BJ (cell line): ENCODE data around the gene PPP1CA. TPM values are rescaled to one million over a fixed set of nuclear protein-coding genes. Genes with fewer than 3 reads are reported as not detected.

Source experiments
- CTCF ChIA-PET: fragments of 350-600 bp; formaldehyde crosslinking; extraction: SDS; loops from one replicate; lab custom pipeline; 2021; ENCODE audit warnings: antibody characterized with exemption, inconsistent platforms; lab: Yijun Ruan, JAX
- POLR2A ChIA-PET: fragments of 300-600 bp; sonication (Branson Sonifier 250); formaldehyde crosslinking; extraction: SDS; loops from one replicate; lab custom pipeline; 2021; ENCODE audit warnings: antibody characterized with exemption; lab: Charles Lee
- DNase-seq: peaks from one replicate; pipeline ENCODE4 v3.0.0-alpha.2; 2011; ENCODE audit warnings: low read depth
- H3K27me3 ChIP-seq: 2 replicates; pipeline ENCODE4 v1.6.0; 2011; ENCODE audit warnings: low read length; ENCODE audit not compliant: control insufficient read depth, insufficient read depth
- H3K36me3 ChIP-seq: 2 replicates; pipeline ENCODE4 v1.5.1; 2011; ENCODE audit warnings: low read length; ENCODE audit not compliant: control insufficient read depth, insufficient read depth
- H3K4me3 ChIP-seq: 2 replicates; pipeline ENCODE4 v1.5.1; 2011; ENCODE audit warnings: low read depth, mild to moderate bottlenecking, control low read depth, low read length
- polyA plus RNA-seq: library from polyadenylated mRNA; depleted of rRNA; stranded (reverse); fragments of >200 nt; gene quantifications from 2 replicates; pipeline ENCODE4 v1.2.3, GENCODE V29; 2011
- TF ChIP-seq, protein P1 (sequence below): IDR thresholded peaks from 2 replicates; pipeline ENCODE4 v1.5.1; 2011; ENCODE audit warnings: low read depth, mild to moderate bottlenecking, control low read depth, inconsistent platforms, low read length, moderate library complexity; ENCODE audit not compliant: insufficient read depth

Gene PPP1CA
- polyA plus RNA-seq, 1 experiment = 233 TPM

DNA sequence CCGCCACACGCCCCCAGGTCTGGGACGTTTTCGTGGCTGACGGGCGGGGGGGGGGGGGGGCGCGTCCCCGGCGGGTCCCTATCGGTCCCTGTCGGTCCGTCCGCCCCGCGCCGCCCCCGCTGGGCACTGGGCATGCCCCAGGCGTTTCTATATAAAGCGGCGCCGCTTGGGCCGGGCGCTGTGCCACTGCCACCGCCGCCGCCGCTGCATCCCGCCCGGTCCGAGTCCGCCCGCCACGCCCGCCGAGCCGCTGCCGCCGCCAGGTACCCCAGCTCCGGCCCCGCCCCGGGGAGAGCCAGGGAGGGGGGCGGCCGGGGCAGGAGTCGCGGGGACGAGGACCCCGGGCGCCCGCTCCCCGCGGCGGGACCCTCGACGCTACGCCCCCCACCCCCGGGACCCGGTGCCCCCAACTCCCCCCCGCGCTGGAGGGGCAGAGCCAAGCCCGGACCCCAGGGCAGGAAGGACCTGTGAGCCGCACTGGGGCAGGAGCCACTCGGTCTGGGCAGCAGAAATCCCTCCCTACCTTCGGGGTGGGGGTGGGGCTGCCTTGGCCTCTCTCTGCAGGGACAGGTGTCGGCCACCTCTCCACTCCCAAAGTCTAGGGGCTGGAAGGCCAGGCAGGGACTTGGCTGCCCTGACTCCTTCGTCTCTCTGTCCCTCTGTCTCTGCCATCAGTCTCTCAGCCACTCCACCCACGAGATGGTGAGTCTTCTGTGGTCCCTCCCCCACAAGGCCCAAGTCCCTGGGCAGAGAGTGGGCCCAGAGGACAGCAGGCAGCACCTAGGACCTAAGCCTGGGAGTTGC lies 14.0 kb upstream of the PPP1CA start, which contains the start of gene CARNS1:
Gene CARNS1, plus strand, starts transcription at position 178 of the 804 bp plus-strand sequence. Its CDS starts 522 bp downstream, at position 700.
- Histone ChIP-seq H3K27me3 (peaks cover 9% of the 10 kb centered on the region), H3K36me3 (no peaks in the 10 kb centered on the region), H3K4me3 (no peak within 1 kb of the TSS)
- TF ChIP-seq, protein P1, sequence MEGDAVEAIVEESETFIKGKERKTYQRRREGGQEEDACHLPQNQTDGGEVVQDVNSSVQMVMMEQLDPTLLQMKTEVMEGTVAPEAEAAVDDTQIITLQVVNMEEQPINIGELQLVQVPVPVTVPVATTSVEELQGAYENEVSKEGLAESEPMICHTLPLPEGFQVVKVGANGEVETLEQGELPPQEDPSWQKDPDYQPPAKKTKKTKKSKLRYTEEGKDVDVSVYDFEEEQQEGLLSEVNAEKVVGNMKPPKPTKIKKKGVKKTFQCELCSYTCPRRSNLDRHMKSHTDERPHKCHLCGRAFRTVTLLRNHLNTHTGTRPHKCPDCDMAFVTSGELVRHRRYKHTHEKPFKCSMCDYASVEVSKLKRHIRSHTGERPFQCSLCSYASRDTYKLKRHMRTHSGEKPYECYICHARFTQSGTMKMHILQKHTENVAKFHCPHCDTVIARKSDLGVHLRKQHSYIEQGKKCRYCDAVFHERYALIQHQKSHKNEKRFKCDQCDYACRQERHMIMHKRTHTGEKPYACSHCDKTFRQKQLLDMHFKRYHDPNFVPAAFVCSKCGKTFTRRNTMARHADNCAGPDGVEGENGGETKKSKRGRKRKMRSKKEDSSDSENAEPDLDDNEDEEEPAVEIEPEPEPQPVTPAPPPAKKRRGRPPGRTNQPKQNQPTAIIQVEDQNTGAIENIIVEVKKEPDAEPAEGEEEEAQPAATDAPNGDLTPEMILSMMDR = no peak
- no peak for DNase-seq
- ChIA-PET CTCF (no interaction called here), POLR2A (no interaction called here)

DNA sequence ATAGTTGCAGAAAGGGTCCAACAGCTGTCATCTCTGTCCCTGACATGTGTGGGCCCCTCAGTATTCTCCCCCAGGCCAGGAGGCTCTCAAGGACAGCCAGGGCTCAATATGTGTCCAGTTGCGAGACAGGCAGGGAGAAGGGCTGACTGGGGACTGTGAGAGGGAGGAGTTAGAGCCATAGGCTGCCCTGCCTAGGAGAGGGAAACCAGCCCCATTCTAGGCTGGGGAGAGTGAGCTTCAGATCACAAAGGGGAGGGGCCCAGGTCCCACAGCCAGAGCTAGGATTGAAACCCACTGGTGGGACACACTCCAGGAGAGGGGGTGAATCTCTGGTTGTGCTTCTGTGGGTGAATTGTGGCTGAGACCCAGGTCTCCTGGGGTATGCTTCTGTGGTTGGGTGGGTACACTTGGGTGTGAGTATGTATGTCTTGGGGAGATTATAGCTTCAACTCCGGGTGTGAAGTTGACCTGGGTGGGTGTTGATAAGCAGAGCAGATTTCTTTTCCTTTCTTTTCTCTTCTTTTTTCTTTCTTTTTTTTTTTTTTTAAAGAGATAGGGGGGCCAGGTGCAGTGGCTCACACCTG lies 11.7 kb upstream of the PPP1CA start:
- TF ChIP-seq, protein P1 = no peak
- Histone ChIP-seq H3K27me3 (peaks cover 14% of the 10 kb centered on the region), H3K4me3 (no peak overlapping the region), H3K36me3 (no peaks in the 10 kb centered on the region)
- ChIA-PET POLR2A (no interaction called here), CTCF (interaction anchor here (1.4 kb wide), 1 partner anchor 12 kb away, joined by 5 read pairs; the partner anchor contains the start of gene PPP1CA)
- DNase-seq = no peak

DNA sequence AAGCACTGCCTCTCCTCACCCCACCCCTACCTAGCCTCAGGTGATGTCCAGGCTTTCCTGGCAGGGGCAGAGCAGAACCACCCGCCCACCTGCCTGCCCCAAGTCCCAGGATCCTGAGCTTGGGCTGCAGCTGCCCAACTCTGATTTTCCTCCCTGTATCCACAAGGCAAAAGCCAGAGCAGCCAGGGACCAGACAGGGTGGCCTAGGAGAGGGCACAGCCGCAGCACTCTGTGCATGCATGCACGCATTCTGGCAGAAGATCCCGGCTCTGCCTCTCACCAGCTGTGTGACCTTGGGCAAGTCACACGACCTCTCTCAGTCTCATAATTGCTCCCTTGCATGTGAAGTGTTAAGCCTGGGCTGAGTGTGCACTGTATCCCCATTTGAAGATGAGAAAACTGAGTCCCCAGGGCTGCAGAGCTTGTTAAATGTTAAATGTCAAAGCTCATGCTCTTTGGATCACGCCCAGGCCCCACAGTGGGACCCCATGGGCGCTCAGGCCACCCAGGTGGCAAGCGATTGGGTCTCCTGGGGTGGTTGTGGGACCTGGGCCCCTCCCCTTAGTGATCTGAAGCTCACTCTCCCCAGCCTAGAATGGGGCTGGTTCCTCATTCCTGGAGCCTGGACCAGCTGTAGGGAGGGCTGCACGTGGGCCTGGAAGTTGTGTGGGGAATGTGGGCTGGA lies 11.0 kb upstream of the PPP1CA start:
- Histone ChIP-seq H3K4me3 (no peak overlapping the region), H3K36me3 (no peaks in the 10 kb centered on the region), H3K27me3 (peaks cover 15% of the 10 kb centered on the region)
- ChIA-PET POLR2A (no interaction called here), CTCF (interaction anchor here (0.8 to 1.9 kb wide), 2 partner anchors 11 to 30 kb away, joined by 4 to 5 read pairs; partner anchors contain the start of gene PPP1CA)
- DNase-seq = no peak
- TF ChIP-seq, protein P1 = no peak

DNA sequence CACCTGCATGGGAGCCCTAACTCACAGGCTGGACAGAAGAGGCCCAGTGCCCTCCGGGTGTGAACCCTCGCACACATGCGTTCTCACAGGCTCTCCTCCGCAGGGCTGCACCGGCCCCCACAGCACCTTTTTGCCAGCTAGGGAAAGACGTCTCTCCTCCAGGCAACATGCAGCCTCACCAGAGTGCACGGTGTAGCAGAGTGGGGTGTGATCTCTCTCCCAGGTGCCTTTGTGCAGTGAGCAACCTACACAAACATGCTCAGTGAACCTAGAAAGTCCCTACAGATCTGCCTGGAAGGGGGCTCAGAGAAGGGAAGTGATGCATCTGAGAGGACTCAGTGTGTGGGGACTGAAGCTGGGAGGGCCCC lies 10.1 kb upstream of the PPP1CA start:
- ChIA-PET CTCF (interaction anchor here (1.9 kb wide), 1 partner anchor 30 kb away, joined by 5 read pairs; no protein-coding TSS in a partner anchor), POLR2A (no interaction called here)
- Histone ChIP-seq H3K4me3 (no peak overlapping the region), H3K27me3 (peaks cover 17% of the 10 kb centered on the region), H3K36me3 (no peaks in the 10 kb centered on the region)
- TF ChIP-seq, protein P1 = no peak
- no peak for DNase-seq
